GM19467 (cell line): ENCODE measurements around the gene DAPK1.
A peak's percentile ranks its signal among the peaks of the same experiment; 100 is the strongest.

Source experiments
- ATAC-seq: cut with Tn5 transposase; IDR thresholded peaks from one replicate; pipeline ENCODE4 v1.9.1; 2021; ENCODE audit warnings: mild to moderate bottlenecking, moderate library complexity; ENCODE audit not compliant: unreplicated experiment

Gene DAPK1

GRCh38 chr9:87564791-87565241, 67.1 kb downstream of the DAPK1 start:
- ATAC-seq = no peak

- no peak for ATAC-seq
These were observed 69.3 kb downstream of the DAPK1 start for GRCh38 chr9:87567001-87567400.

DNA sequence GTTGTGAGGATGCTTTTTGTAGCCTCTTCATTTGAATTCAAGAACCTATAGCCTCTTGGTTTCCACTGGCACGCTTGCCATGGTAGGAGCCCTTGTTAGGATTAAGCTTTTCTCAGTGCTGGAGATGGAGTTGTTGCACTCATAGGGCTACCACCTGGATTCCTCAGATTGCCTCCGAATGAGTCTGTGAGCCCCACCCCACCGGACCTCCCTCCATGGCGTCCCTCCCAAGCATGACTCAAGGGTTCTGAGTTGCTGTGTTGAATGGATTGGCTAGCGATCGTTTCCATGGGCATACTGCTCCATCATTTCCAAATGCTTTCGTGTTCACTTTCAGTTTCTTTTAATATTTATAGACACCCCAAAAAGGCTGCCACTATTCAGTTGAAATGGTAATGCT, 69.9 kb downstream of the DAPK1 start:
- ATAC-seq = no peak

DNA sequence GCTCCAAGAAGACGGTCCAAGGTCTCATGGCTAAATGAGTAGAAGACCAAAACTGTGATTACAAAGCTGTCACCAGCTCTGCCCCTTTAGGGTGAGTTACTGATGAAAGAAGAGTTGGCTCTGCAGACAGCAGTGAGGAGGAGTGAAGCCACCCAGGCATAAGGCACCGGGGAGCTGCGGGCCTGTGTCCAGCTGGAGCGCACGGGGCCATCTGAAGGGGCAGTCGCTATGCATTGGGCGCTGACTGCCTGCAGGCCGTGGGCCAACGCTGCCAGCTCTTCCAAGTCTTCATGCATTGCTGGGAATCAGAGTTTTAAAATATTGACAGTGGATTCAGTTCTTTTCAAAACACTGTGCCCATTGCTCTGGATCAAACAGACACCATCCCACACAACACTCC, 70.3 kb downstream of the DAPK1 start:
- ATAC-seq = no peak

GRCh38 chr9:87568401-87568800, 70.7 kb downstream of the DAPK1 start:
- ATAC-seq = no peak

DNA sequence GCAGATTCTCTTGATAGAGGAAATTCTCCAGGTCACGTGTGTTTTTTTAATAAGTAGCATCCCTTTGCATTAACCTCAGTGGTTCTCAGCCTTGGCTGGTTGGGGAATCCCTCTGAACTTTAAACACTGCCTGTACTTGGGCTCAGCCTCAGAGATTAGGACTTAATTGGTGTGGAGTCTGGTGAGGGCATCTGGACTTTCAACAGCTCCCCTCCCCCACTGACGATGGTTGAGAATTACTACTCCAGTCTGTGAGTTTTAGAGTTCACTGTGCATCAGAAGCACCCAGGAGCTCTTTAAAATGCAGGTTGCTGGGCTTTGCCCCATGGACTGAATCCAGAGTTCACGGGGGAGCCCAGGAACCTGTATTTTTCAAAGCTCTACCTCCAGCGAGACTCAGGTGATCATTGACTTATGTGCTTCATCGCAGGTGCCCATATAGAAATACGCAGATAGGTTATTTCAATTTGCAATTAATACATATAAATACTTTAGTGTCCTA, 71.4 kb downstream of the DAPK1 start:
- ATAC-seq = no peak

GRCh38 chr9:87569518-87569917, 71.9 kb downstream of the DAPK1 start:
- ATAC-seq = no peak

DNA sequence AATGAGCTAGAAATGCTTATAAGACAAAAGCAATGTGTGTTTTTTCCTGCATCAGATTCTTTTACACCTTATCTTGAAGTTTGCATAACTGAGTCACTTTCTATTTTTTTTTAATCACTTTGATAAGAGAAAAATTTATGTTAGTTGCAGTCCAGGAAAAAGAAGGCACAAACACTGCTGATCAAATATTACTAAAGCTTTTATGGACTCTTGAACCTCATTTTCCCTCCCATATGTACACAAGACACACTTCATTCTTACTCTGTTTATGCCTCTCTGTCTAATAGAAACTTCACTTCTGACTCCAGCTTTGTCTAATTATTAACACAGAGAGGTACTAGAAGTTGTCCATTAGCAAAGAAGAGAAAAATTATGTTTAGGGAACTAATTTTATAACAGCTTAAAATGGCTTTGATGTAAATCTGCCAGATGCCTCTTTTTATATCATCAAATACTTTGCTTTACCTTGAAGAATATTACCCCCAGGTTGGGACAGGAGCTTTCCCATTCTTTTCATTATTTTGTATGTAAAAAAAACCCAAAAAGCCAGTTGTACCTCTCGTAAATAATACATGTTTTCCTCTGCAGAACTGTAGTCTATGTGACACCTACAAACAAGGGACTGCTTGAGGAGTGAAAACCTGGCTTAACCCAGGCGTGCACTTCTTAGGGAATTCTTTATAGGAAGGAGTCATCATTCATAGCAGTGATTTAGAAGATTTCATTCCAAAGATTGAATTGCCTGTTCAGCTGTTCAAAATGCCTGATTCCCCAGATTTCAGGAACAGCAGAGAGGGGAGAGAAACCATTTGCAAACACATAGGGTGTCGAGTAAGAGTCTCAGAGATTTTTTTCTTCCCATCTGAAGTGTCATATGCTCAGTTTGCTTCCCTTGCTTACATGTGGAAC, 72.6 kb downstream of the DAPK1 start:
- peak; percentile 64 for ATAC-seq

DNA sequence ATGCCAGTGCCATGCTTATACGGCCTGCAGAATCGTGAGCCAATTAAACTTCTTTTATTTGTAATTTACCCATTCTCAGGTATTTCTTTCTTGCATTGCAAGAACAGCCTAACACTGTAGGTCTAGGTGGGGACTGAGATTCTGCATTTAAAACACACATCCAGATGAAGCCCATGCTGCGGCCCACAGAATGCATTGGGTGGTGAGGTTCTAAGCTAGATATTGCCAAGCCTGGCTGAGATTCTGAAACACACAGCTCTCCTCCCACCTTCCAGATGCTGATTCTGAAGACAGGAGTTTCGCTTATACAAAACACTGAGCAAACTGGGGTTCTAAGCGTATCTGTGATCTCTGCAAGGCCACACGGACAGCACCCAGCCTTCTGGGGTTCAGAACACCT, 75.1 kb downstream of the DAPK1 start:
- ATAC-seq = no peak

GRCh38 chr9:87573841-87574342, 76.2 kb downstream of the DAPK1 start:
- ATAC-seq = no peak

- no peak for ATAC-seq
These were observed 80.1 kb downstream of the DAPK1 start for GRCh38 chr9:87577746-87578145.

DNA sequence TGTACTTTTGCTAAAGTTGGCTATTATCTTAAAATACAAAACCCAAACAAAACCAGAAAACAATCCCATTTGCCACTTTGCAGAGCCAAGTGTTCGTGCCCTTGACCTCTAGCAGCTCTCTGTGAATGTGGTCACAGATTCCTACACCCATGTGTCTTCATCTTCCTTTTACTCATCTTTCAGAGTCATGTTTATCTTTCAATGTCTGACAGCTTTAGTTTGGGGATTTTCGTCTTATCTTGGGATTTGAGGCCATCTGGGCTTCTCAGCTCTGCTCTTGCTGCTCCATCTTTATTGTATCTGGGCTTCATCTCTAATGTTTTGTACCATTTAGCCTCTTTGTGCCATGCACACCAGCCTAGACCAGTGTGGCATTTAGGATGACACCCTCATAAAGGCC, 81.0 kb downstream of the DAPK1 start:
- ATAC-seq = no peak

DNA sequence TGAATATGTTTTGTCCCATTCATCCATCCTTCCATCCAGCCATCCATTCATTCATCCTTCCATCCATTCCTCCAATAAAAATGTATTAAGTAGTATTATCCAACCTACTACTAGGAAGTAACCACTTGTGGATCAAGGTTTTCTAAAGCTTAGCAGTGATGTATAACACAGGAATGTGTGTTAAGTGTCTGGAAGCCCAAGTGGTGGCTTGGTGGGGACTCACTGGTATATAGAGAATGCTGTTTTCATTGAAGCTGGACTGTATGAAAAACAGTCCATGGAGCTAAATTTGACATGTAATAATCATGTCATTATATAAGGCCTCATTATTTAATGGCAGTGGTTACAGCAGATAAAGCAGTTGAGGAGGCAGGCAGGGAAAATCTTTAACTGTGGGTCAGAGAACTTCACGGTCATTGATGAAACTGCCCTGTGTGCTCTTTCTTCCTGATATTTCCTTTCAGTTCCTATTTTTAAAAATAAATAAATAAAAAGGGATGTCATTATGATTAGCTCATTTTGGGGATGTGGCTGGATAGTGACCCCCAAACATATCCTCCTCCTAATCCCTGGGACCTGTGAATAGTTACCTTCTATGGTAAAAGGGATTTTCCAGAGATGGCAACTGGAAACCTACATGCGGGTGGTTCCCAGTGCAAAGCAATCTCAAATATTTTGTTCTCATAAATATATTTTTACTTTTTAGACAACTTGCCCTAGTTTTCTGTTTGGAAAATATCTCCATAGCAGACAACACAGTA, 82.3 kb downstream of the DAPK1 start:
- ATAC-seq = no peak

DNA sequence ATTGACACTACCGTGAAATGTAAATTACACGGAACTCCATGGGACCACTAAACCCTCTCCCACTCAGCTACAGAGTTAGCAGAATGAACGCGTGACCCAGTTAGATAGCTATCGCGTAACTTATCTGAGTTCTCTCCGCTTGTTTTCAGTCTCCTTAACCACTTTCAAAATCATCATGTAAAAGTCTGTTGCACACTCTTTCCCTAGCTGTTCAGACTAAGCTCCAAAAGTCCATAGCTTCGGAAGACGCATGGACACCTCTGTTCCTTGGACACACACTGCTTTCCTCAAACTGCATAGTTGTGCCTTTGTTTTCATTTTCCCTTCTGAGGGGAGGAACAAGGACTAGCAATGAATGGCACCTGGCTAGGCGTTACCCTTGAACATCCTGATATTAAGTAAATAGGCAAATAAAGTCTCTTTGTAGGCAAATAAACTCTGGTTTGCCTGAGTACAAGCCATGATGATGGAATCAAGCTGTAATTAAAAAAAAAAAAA, 83.3 kb downstream of the DAPK1 start:
- no peak for ATAC-seq

- ATAC-seq = no peak
These were observed 83.8 kb downstream of the DAPK1 start for GRCh38 chr9:87581513-87581912.

DNA sequence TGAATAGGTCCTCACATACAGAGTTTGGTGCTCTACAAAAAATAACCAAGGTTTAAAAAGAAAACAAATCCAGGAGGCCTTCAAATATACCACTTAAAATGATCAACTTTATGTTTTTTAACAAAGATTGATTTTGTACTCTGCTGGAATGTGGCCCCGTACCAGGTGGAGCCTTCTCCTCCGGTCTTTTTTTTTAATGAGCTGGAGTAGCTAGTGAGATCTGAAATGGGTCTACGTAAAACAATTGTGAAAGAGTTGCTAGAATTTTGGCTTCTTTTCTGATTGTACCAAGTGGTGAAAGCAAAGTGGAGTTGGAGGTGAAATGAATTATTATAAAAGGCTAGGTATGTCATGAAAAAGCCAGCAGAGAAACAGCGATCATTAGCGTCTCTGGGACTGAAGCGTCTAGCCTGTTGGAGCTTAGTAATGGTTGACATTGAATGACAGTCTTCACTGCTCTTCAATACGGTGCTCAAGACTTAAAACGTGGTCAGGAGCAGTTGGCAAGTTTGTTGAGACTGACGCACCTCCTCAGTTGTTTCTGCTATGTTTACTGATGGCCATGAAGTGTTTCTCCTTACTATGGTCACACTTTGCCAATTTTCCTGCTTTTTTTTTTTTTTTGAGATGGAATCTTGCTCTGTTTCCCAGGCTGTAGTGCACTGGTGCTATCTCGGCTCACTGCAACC, 84.4 kb downstream of the DAPK1 start:
- ATAC-seq = no peak

DNA sequence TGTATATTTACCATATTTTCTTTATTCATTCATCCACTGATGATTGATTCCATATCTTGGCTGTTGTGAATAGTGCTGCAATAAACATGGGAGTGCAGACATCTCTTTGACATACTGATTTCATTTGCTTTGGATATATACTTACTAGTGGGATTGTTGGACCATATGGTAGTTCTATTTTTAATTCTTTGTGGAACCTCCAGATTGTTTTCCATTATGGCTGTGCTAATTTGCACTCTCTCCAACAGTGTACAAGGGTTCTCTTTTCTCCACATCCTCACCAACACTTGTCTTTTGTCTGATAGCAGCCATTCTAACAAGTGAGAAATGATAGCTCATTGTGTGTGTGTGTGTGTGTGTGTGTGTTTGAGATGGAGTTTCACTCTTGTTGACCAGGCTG, 86.7 kb downstream of the DAPK1 start:
- ATAC-seq = no peak

- ATAC-seq = no peak
These were observed 87.6 kb downstream of the DAPK1 start for GRCh38 chr9:87585123-87585855.

GRCh38 chr9:87586731-87587355, 89.2 kb downstream of the DAPK1 start:
- ATAC-seq = no peak

DNA sequence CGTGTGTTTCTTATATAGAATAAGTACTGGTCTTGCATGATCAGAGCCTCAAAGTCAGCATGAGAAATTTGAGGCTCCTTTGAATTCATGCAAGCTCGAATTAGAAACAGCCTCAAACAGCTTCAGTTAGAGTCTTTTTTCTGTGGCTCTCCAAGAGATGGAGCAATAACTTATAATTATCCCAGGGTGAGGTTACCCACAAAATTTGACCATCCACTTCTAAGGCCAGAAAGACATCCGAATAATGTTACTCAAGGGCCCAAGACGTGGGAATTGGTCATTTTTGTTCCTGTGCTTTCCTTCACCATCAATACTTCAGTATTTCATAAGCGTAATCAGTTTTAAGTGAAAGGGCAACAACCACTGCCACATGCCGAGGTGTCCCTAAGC, 89.7 kb downstream of the DAPK1 start:
- ATAC-seq = no peak
